Loucy (cell line): ENCODE results near the gene DHRSX.

Experiments used
- CTCF ChIP-seq: fragments of 200-600 bp; sonication (generic); conservative IDR thresholded peaks from 2 replicates; pipeline ENCODE4 v1.5.1; 2014; ENCODE audit warnings: mild to moderate bottlenecking, antibody characterized with exemption, low read length
- EZH2phosphoT487 ChIP-seq: fragments of 200-600 bp; IDR thresholded peaks from 2 replicates; pipeline ENCODE4 v1.6.1; 2018; ENCODE audit warnings: antibody characterized with exemption, mild to moderate bottlenecking, moderate library complexity, borderline replicate concordance

GRCh38 chrX:2424317-2424716, 76.5 kb downstream of the DHRSX start:
- TF ChIP-seq EZH2phosphoT487 (no peak), CTCF (no peak)
